A673 (cell line): Measurements from ENCODE around the gene DUS2. TPM values are rescaled to one million over a fixed set of nuclear protein-coding genes. Genes with fewer than 3 reads are reported as not detected.

Source experiments
- BruUV-seq: library from RNA; stranded (reverse); fragments of 400-500 nt; replicated peaks from 2 replicates; lab custom pipeline; 2021; lab: Mats Ljungman, UMichigan
- CTCF ChIA-PET: fragments of 300-600 bp; sonication (Branson Sonifier 250); formaldehyde crosslinking; loops from one replicate; lab custom pipeline; 2022; ENCODE audit warnings: antibody characterized with exemption; lab: Charles Lee
- POLR2A ChIA-PET: fragments of 300-600 bp; sonication (Branson Sonifier 250); formaldehyde crosslinking; loops from one replicate; lab custom pipeline; 2022; ENCODE audit warnings: antibody characterized with exemption; ENCODE audit not compliant: low non-redundant PET; lab: Charles Lee
- DNase-seq: peaks from one replicate; pipeline ENCODE4 v3.0.0-alpha.2; 2015; ENCODE audit warnings: low spot score
- H3K27ac ChIP-seq: fragments of 200-600 bp; sonication (generic); 2 replicates; pipeline ENCODE4 v1.5.1; 2016; ENCODE audit warnings: mixed run types, low read depth, mild to moderate bottlenecking, mixed read lengths, antibody characterized with exemption, low read length; ENCODE audit not compliant: poor library complexity, severe bottlenecking
- H3K27me3 ChIP-seq: fragments of 200-600 bp; sonication (generic); replicated peaks from 2 replicates; pipeline ENCODE4 v1.6.1; 2017; ENCODE audit warnings: mixed run types, low read depth, mild to moderate bottlenecking, mixed read lengths, antibody characterized with exemption, low read length; ENCODE audit not compliant: insufficient read depth, poor library complexity
- H3K36me3 ChIP-seq: fragments of 200-600 bp; sonication (generic); 2 replicates; pipeline ENCODE4 v1.6.1; 2016; ENCODE audit warnings: mixed run types, mild to moderate bottlenecking, mixed read lengths, antibody characterized with exemption, low read length; ENCODE audit not compliant: insufficient read depth, poor library complexity, severe bottlenecking
- H3K4me1 ChIP-seq: fragments of 200-600 bp; sonication (generic); 2 replicates; pipeline ENCODE4 v1.6.1; 2017; ENCODE audit warnings: mixed run types, mild to moderate bottlenecking, mixed read lengths, antibody characterized with exemption, low read length; ENCODE audit not compliant: insufficient read depth, poor library complexity, severe bottlenecking
- H3K4me3 ChIP-seq: fragments of 200-600 bp; sonication (generic); 2 replicates; pipeline ENCODE4 v1.5.1; 2016; ENCODE audit warnings: low read depth, mixed run types, mild to moderate bottlenecking, mixed read lengths, low read length; ENCODE audit not compliant: poor library complexity, severe bottlenecking
- H3K9me3 ChIP-seq: fragments of 200-600 bp; sonication (generic); 2 replicates; pipeline ENCODE4 v1.6.1; 2016; ENCODE audit warnings: mixed run types, low read depth, mild to moderate bottlenecking, mixed read lengths, antibody characterized with exemption, low read length; ENCODE audit not compliant: poor library complexity, severe bottlenecking
- EZH2 ChIP-seq: fragments of 200-600 bp; sonication (generic); IDR thresholded peaks from 2 replicates; pipeline ENCODE4 v1.6.1; 2017; ENCODE audit warnings: borderline replicate concordance, low read depth, mild to moderate bottlenecking, mixed read lengths, antibody characterized with exemption, low read length; ENCODE audit not compliant: poor library complexity, severe bottlenecking
- intact Hi-C: fragments of 100-400 bp; cut with micrococcal nuclease; formaldehyde crosslinking; loops from one replicate; pipeline ENCODE4 v1.10.0; 2022; ENCODE audit not compliant: unreplicated experiment
- total RNA-seq: library from RNA; stranded (reverse); gene quantifications from 2 replicates; pipeline ENCODE4 v1.2.3, GENCODE V29; 2021
- TF ChIP-seq, protein P1 (sequence below): fragments of 300-800, 200-600 bp; sonication (generic); conservative IDR thresholded peaks from 2 replicates; pipeline ENCODE4 v1.5.1; 2017; ENCODE audit warnings: low read depth, mild to moderate bottlenecking, antibody characterized with exemption, low read length, moderate library complexity, mixed read lengths

Gene DUS2
- total RNA-seq, 1 experiment from 2014 or later: 19.7 TPM

DNA sequence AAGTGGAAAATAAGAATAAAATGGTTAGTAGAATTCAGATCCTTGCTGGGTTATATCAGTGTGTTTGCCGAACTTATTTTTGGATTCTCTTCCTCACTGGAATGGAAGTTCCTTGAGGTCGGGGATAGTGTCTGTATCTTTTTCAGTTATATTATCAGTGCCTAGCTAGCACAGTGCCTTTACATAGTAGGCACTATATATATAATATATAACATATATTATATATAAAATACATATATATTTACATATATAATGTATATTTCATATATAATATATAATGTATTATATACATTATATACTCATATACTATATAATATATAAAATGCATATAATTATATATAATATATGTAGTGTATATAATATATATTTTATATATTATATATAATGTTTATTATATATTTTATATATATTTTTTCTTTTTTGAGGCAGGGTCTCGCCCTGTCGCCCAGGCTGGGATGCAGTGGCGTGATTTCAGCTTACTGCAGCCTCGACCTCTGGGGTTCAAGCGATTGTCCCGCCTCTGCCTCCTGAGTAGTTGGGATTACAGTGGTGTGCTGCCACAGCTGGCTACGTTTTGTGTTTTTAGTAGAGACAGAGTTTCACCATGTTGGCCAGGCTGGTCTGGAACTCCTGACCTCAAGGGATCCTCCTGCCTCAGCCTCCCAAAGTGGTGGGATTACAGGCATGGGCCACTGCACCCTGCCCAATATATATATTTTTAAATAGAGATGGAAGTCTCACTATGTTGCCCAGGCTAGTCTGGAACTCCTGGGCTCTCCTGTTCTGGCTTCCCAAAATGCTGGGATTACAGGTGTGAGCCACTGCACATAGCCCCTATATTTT, 65.3 kb downstream of the DUS2 start:
- ChIA-PET POLR2A (no interaction called here), CTCF (no interaction called here)
- DNase-seq: no peak
- Histone ChIP-seq H3K27ac (no peak overlapping the region), H3K4me1 (peaks cover 37% of the 10 kb centered on the region), H3K4me3 (no peak overlapping the region), H3K36me3 (no peaks in the 10 kb centered on the region), H3K9me3 (no peaks in the 10 kb centered on the region), H3K27me3 (no peaks in the 10 kb centered on the region)
- no peak for TF ChIP-seq EZH2
- TF ChIP-seq, protein P1, sequence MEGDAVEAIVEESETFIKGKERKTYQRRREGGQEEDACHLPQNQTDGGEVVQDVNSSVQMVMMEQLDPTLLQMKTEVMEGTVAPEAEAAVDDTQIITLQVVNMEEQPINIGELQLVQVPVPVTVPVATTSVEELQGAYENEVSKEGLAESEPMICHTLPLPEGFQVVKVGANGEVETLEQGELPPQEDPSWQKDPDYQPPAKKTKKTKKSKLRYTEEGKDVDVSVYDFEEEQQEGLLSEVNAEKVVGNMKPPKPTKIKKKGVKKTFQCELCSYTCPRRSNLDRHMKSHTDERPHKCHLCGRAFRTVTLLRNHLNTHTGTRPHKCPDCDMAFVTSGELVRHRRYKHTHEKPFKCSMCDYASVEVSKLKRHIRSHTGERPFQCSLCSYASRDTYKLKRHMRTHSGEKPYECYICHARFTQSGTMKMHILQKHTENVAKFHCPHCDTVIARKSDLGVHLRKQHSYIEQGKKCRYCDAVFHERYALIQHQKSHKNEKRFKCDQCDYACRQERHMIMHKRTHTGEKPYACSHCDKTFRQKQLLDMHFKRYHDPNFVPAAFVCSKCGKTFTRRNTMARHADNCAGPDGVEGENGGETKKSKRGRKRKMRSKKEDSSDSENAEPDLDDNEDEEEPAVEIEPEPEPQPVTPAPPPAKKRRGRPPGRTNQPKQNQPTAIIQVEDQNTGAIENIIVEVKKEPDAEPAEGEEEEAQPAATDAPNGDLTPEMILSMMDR: no peak
- no TSS peak for BruUV-seq
- intact Hi-C loops: no loop called here

GRCh38 chr16:68089067-68089466, 66.0 kb downstream of the DUS2 start:
- no peak overlapping the region for H3K27ac ChIP-seq
- H3K9me3 ChIP-seq: no peaks in the 10 kb centered on the region
- ChIA-PET CTCF (no interaction called here), POLR2A (no interaction called here)
- H3K4me3 ChIP-seq: no peak overlapping the region
- H3K36me3 ChIP-seq: no peaks in the 10 kb centered on the region
- H3K4me1 ChIP-seq: peaks cover 34% of the 10 kb centered on the region
- intact Hi-C loops: no loop called here
- TF ChIP-seq, protein P1: no peak
- no peaks in the 10 kb centered on the region for H3K27me3 ChIP-seq
- no TSS peak for BruUV-seq
- DNase-seq: no peak

GRCh38 chr16:68090130-68090529, 67.0 kb downstream of the DUS2 start:
- H3K27me3 ChIP-seq: no peaks in the 10 kb centered on the region
- H3K4me3 ChIP-seq: no peak overlapping the region
- no peaks in the 10 kb centered on the region for H3K9me3 ChIP-seq
- no peak overlapping the region for H3K27ac ChIP-seq
- ChIA-PET POLR2A (no interaction called here), CTCF (no interaction called here)
- TF ChIP-seq EZH2: no peak
- TF ChIP-seq, protein P1: no peak
- H3K36me3 ChIP-seq: no peaks in the 10 kb centered on the region
- H3K4me1 ChIP-seq: peaks cover 29% of the 10 kb centered on the region
- intact Hi-C loops: loop anchor here (5.0 to 10.0 kb wide), 2 partner anchors 137 to 235 kb away; no protein-coding TSS in a partner anchor
- BruUV-seq: no TSS peak
- no peak for DNase-seq
